Measurements from ENCODE around the gene CKS1B. TPM values are rescaled to one million over a fixed set of nuclear protein-coding genes. Genes with fewer than 3 reads are reported as not detected.

The CKS1B gene
- polyA plus RNA-seq, 1 donor from 2014 or later = 29.0 TPM

GRCh38 chr1:154973344-154974101 is 958 bp upstream of the CKS1B start:
- H3K36me3 ChIP-seq (ENCODE audit: insufficient read depth, low read length) = no peaks in the 10 kb centered on the region
- H3K9ac ChIP-seq (ENCODE audit: low read length) = peak overlapping the region; percentile 88
- H3F3A ChIP-seq (ENCODE audit: insufficient read depth, low read length, poor library complexity, severe bottlenecking) = peaks cover 3% of the 10 kb centered on the region
- H3K4me3 ChIP-seq (ENCODE audit: low read length) = peak overlapping the region; percentile 83
- H3K4me2 ChIP-seq (ENCODE audit: low read length) = peak overlapping the region; percentile 86
- peak overlapping the region; percentile 95 for H2AFZ ChIP-seq (ENCODE audit: low read depth, low read length)
- TF ChIP-seq MXI1 (conservative IDR thresholded peaks at IDR 0.05; ENCODE audit: poor library complexity, severe bottlenecking) (no peak), SMC3 (conservative IDR thresholded peaks at IDR 0.05; ENCODE audit: poor library complexity) (peak; percentile 76), RAD21 (conservative IDR thresholded peaks at IDR 0.05) (peak; percentile 58), REST (IDR thresholded peaks at IDR 0.05; ENCODE audit: borderline replicate concordance) (peak; percentile 46), CTCF (IDR thresholded peaks at IDR 0.05; ENCODE audit: poor library complexity, severe bottlenecking) (peak; percentile 67)
- no peaks in the 10 kb centered on the region for H3K27me3 ChIP-seq (ENCODE audit: insufficient read depth, low read depth, low read length)
- peaks cover 26% of the 10 kb centered on the region for H3K79me2 ChIP-seq (replicated peaks; ENCODE audit: insufficient read depth, low read length)
- H3K27ac ChIP-seq (ENCODE audit: low read length) = peak overlapping the region; percentile 89
- H3K9me2 ChIP-seq (ENCODE audit: insufficient read depth, low read length) = no peaks in the 10 kb centered on the region
- H3K9me3 ChIP-seq (ENCODE audit: low read length) = no peaks in the 10 kb centered on the region
- no peaks in the 10 kb centered on the region for H4K20me1 ChIP-seq (ENCODE audit: insufficient read depth)

GRCh38 chr1:154974808-154975408 is 427 bp downstream of the CKS1B start:
- TF ChIP-seq REST (IDR thresholded peaks at IDR 0.05; ENCODE audit: borderline replicate concordance) = peak; percentile 19
- TF ChIP-seq MXI1 (conservative IDR thresholded peaks at IDR 0.05; ENCODE audit: poor library complexity, severe bottlenecking) = no peak
- TF ChIP-seq POLR2AphosphoS5 (IDR thresholded peaks at IDR 0.05) = no peak
- TF ChIP-seq EP300 (conservative IDR thresholded peaks at IDR 0.05; ENCODE audit: poor library complexity, severe bottlenecking) = no peak
- TF ChIP-seq SMC3 (conservative IDR thresholded peaks at IDR 0.05; ENCODE audit: poor library complexity) = peak; percentile 63
- TF ChIP-seq EZH2 (IDR thresholded peaks at IDR 0.05; ENCODE audit: borderline replicate concordance, insufficient read depth, low read length, poor library complexity, severe bottlenecking) = no peak
- TF ChIP-seq RAD21 (conservative IDR thresholded peaks at IDR 0.05) = peak; percentile 33
- TF ChIP-seq TAF1 (IDR thresholded peaks at IDR 0.05; ENCODE audit: low read depth) = peak; percentile 49
- no peak for TF ChIP-seq CTCF (IDR thresholded peaks at IDR 0.05; ENCODE audit: poor library complexity, severe bottlenecking)
- no peaks in the 10 kb centered on the region for H3K27me3 ChIP-seq (ENCODE audit: insufficient read depth, low read depth, low read length)
- no peaks in the 10 kb centered on the region for H3K9me3 ChIP-seq (ENCODE audit: low read length)
- no peaks in the 10 kb centered on the region for H3K36me3 ChIP-seq (ENCODE audit: insufficient read depth, low read length)
- H2AFZ ChIP-seq (ENCODE audit: low read depth, low read length) = peak overlapping the region; percentile 86
- peaks cover 26% of the 10 kb centered on the region for H3K79me2 ChIP-seq (replicated peaks; ENCODE audit: insufficient read depth, low read length)
- peaks cover 3% of the 10 kb centered on the region for H3F3A ChIP-seq (ENCODE audit: insufficient read depth, low read length, poor library complexity, severe bottlenecking)
- H4K20me1 ChIP-seq (ENCODE audit: insufficient read depth) = no peaks in the 10 kb centered on the region
- no peaks in the 10 kb centered on the region for H3K9me2 ChIP-seq (ENCODE audit: insufficient read depth, low read length)
- peak overlapping the region; percentile 44 for H3K27ac ChIP-seq (ENCODE audit: low read length)
- H3K4me3 ChIP-seq (ENCODE audit: low read length) = peak overlapping the region; percentile 83
- H3K9ac ChIP-seq (ENCODE audit: low read length) = peak overlapping the region; percentile 60
- H3K4me2 ChIP-seq (ENCODE audit: low read length) = peak overlapping the region; percentile 87
